Measurements from ENCODE around the gene SLC16A9.

DNA sequence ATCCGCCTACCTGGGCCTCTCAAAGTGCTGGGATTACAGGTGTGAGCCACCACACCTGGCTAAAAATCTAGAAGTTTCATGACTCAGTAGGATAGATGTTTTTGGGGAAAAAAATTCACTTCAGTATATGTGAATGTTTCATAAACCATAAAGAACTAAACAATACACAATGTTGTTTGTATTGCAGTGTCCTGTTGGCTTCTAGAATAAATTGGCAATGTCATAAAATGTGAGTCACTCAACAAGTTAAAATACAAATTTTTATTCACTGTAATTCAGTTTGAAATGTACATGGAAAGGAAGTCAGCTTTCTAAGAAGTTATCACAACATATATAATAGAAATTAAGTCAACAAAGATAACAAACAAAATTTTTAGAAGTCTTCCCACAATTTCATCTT is 27.1 kb upstream of the SLC16A9 start:
- no peak for TF ChIP-seq POLR2A (IDR thresholded peaks at IDR 0.05)
- TF ChIP-seq, protein P1, sequence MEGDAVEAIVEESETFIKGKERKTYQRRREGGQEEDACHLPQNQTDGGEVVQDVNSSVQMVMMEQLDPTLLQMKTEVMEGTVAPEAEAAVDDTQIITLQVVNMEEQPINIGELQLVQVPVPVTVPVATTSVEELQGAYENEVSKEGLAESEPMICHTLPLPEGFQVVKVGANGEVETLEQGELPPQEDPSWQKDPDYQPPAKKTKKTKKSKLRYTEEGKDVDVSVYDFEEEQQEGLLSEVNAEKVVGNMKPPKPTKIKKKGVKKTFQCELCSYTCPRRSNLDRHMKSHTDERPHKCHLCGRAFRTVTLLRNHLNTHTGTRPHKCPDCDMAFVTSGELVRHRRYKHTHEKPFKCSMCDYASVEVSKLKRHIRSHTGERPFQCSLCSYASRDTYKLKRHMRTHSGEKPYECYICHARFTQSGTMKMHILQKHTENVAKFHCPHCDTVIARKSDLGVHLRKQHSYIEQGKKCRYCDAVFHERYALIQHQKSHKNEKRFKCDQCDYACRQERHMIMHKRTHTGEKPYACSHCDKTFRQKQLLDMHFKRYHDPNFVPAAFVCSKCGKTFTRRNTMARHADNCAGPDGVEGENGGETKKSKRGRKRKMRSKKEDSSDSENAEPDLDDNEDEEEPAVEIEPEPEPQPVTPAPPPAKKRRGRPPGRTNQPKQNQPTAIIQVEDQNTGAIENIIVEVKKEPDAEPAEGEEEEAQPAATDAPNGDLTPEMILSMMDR (IDR thresholded peaks at IDR 0.05 in 8 of 11, conservative IDR thresholded peaks at IDR 0.05 in 3 of 11) = no peak

Measured in spleen (tissue), 7 donors.